ENCODE data around the gene ITM2C. TPM values are rescaled to one million over a fixed set of nuclear protein-coding genes. Genes with fewer than 3 reads are reported as not detected.

Gene ITM2C
- total RNA-seq, 5 donors from 2014 or later (not counting 1 experiment from before 2014, with no cell fraction given) = 21.9 to 41.2 (median 34.8) TPM

- ATAC-seq (replicated peaks in 1 of 4) (no peak), DNase-seq (peak in 1 of 35 experiments; percentile 9)
- WGBS (ENCODE audit: insufficient coverage) = 92% methylated on average over 16 of the region's 19 CpGs
- Mint-ChIP-seq H3K27ac (peak overlapping the region in 1 of 2 donors; percentile 2), H3K27me3 (peaks cover 8 to 28% of the 10 kb centered on the region in 2 donors), H3K9me3 (no peaks in the 10 kb centered on the region), H3K36me3 (no peaks in the 10 kb centered on the region), H3K4me3 (no peak overlapping the region), H3K4me1 (peaks cover 13 to 16% (median 16%) of the 10 kb centered on the region in 3 donors)
- Histone ChIP-seq H3K27ac (ENCODE audit: low read length) (no peak overlapping the region), H3K9me3 (no peaks in the 10 kb centered on the region), H3K4me1 (ENCODE audit: control insufficient read depth in 1 of 2, extremely low read depth in 1 of 2, insufficient read depth in 2 of 2, low read length in 2 of 2) (peaks cover 3 to 34% of the 10 kb centered on the region in 2 experiments), H3K4me3 (ENCODE audit: control insufficient read depth in 1 of 2, extremely low read depth in 1 of 2, low read length in 1 of 2) (no peak overlapping the region), H3K36me3 (ENCODE audit: control insufficient read depth in 2 of 2, extremely low read depth in 1 of 2, insufficient read depth in 1 of 2, low read length in 1 of 2) (no peaks in the 10 kb centered on the region), H3K27me3 (replicated peaks in 1 of 2; ENCODE audit: control insufficient read depth in 2 of 2, extremely low read depth in 1 of 2, insufficient read depth in 2 of 2, low read length in 1 of 2) (peaks cover 0 to 54% of the 10 kb centered on the region in 2 experiments)
- ChIA-PET CTCF (interaction anchor here in 1 of 2 donors (0.6 to 1.3 kb wide), 2 partner anchors 11 to 72 kb away, joined by 3 read pairs; no protein-coding TSS in a partner anchor), POLR2A (interaction anchor here in 1 of 2 donors (0.6 kb wide), 1 partner anchor 25 kb away, joined by 4 read pairs; no protein-coding TSS in a partner anchor)
These were observed 31.8 kb downstream of the ITM2C start for GRCh38 chr2:230896346-230897115.

GRCh38 chr2:230898016-230898712 lies 33.4 kb downstream of the ITM2C start:
- peak in 1 of 35 experiments; percentile 17 for DNase-seq
- H3K4me1 Mint-ChIP-seq = peaks cover 15 to 21% (median 20%) of the 10 kb centered on the region in 3 donors
- 85% methylated on average over 11 of the region's 13 CpGs for WGBS (ENCODE audit: insufficient coverage)
- no peak overlapping the region for H3K27ac ChIP-seq (ENCODE audit: low read length)
- peaks cover 3 to 34% of the 10 kb centered on the region in 2 experiments for H3K4me1 ChIP-seq (ENCODE audit: control insufficient read depth in 1 of 2, extremely low read depth in 1 of 2, insufficient read depth in 2 of 2, low read length in 2 of 2)
- H3K36me3 ChIP-seq (ENCODE audit: control insufficient read depth in 2 of 2, extremely low read depth in 1 of 2, insufficient read depth in 1 of 2, low read length in 1 of 2) = no peaks in the 10 kb centered on the region
- H3K9me3 Mint-ChIP-seq = no peaks in the 10 kb centered on the region
- H3K36me3 Mint-ChIP-seq = no peaks in the 10 kb centered on the region
- no peak overlapping the region for H3K4me3 Mint-ChIP-seq
- no peak overlapping the region for H3K27ac Mint-ChIP-seq
- POLR2A ChIA-PET = interaction anchor here in 1 of 2 donors (0.6 kb wide), 1 partner anchor 94 kb away, joined by 7 read pairs; no protein-coding TSS in a partner anchor
- no peak for ATAC-seq (replicated peaks in 1 of 4)
- peaks cover 5 to 19% of the 10 kb centered on the region in 2 donors for H3K27me3 Mint-ChIP-seq
- H3K9me3 ChIP-seq = no peaks in the 10 kb centered on the region
- CTCF ChIA-PET = interaction anchor here (0.6 to 1.0 kb wide), 2 partner anchors 83 to 91 kb away, joined by 4 to 5 read pairs; no protein-coding TSS in a partner anchor
- H3K27me3 ChIP-seq (replicated peaks in 1 of 2; ENCODE audit: control insufficient read depth in 2 of 2, extremely low read depth in 1 of 2, insufficient read depth in 2 of 2, low read length in 1 of 2) = peaks cover 0 to 49% of the 10 kb centered on the region in 2 experiments
- no peak overlapping the region for H3K4me3 ChIP-seq (ENCODE audit: control insufficient read depth in 1 of 2, extremely low read depth in 1 of 2, low read length in 1 of 2)

GRCh38 chr2:230898713-230899091 lies 34.0 kb downstream of the ITM2C start:
- H3K27ac ChIP-seq (ENCODE audit: low read length) = no peak overlapping the region
- Mint-ChIP-seq H3K4me3 (no peak overlapping the region), H3K9me3 (no peaks in the 10 kb centered on the region), H3K27ac (no peak overlapping the region), H3K4me1 (peaks cover 14 to 21% (median 20%) of the 10 kb centered on the region in 3 donors), H3K27me3 (peaks cover 5 to 18% of the 10 kb centered on the region in 2 donors), H3K36me3 (no peaks in the 10 kb centered on the region)
- peaks cover 3 to 29% of the 10 kb centered on the region in 2 experiments for H3K4me1 ChIP-seq (ENCODE audit: control insufficient read depth in 1 of 2, extremely low read depth in 1 of 2, insufficient read depth in 2 of 2, low read length in 2 of 2)
- CTCF ChIA-PET = interaction anchor here in 1 of 2 donors (0.6 kb wide), 1 partner anchor 810 kb away, joined by 3 read pairs; no protein-coding TSS in a partner anchor
- H3K36me3 ChIP-seq (ENCODE audit: control insufficient read depth in 2 of 2, extremely low read depth in 1 of 2, insufficient read depth in 1 of 2, low read length in 1 of 2) = no peaks in the 10 kb centered on the region
- H3K9me3 ChIP-seq = no peaks in the 10 kb centered on the region
- DNase-seq (peak in 1 of 35 experiments; percentile 18), ATAC-seq (replicated peaks in 1 of 4) (no peak)
- POLR2A ChIA-PET = no interaction called here
- peaks cover 0 to 44% of the 10 kb centered on the region in 2 experiments for H3K27me3 ChIP-seq (replicated peaks in 1 of 2; ENCODE audit: control insufficient read depth in 2 of 2, extremely low read depth in 1 of 2, insufficient read depth in 2 of 2, low read length in 1 of 2)
- no peak overlapping the region for H3K4me3 ChIP-seq (ENCODE audit: control insufficient read depth in 1 of 2, extremely low read depth in 1 of 2, low read length in 1 of 2)
- WGBS (ENCODE audit: insufficient coverage) = 79% methylated on average over 4 of the region's 8 CpGs

GRCh38 chr2:230899287-230899686 lies 34.5 kb downstream of the ITM2C start:
- H3K4me3 Mint-ChIP-seq = no peak overlapping the region
- POLR2A ChIA-PET = no interaction called here
- Histone ChIP-seq H3K27ac (ENCODE audit: low read length) (no peak overlapping the region), H3K4me1 (ENCODE audit: control insufficient read depth in 1 of 2, extremely low read depth in 1 of 2, insufficient read depth in 2 of 2, low read length in 2 of 2) (peaks cover 5 to 23% of the 10 kb centered on the region in 2 experiments), H3K9me3 (no peaks in the 10 kb centered on the region), H3K27me3 (replicated peaks in 1 of 2; ENCODE audit: control insufficient read depth in 2 of 2, extremely low read depth in 1 of 2, insufficient read depth in 2 of 2, low read length in 1 of 2) (peaks cover 0 to 38% of the 10 kb centered on the region in 2 experiments), H3K4me3 (ENCODE audit: control insufficient read depth in 1 of 2, extremely low read depth in 1 of 2, low read length in 1 of 2) (no peak overlapping the region), H3K36me3 (ENCODE audit: control insufficient read depth in 2 of 2, extremely low read depth in 1 of 2, insufficient read depth in 1 of 2, low read length in 1 of 2) (no peaks in the 10 kb centered on the region)
- no peaks in the 10 kb centered on the region for H3K9me3 Mint-ChIP-seq
- peaks cover 12 to 20% (median 19%) of the 10 kb centered on the region in 3 donors for H3K4me1 Mint-ChIP-seq
- CTCF ChIA-PET = interaction anchor here in 1 of 2 donors (0.6 kb wide), 1 partner anchor 810 kb away, joined by 3 read pairs; no protein-coding TSS in a partner anchor
- ATAC-seq (replicated peaks in 1 of 4) (no peak), DNase-seq (no peak)
- H3K27ac Mint-ChIP-seq = no peak overlapping the region
- 86% methylated on average over 5 of the region's 5 CpGs for WGBS (ENCODE audit: insufficient coverage)
- peaks cover 5 to 18% of the 10 kb centered on the region in 2 donors for H3K27me3 Mint-ChIP-seq
- no peaks in the 10 kb centered on the region for H3K36me3 Mint-ChIP-seq

- H3K4me1 ChIP-seq (ENCODE audit: control insufficient read depth in 1 of 2, extremely low read depth in 1 of 2, insufficient read depth in 2 of 2, low read length in 2 of 2) = peaks cover 3 to 21% of the 10 kb centered on the region in 2 experiments
- Mint-ChIP-seq H3K27me3 (peaks cover 5 to 15% of the 10 kb centered on the region in 2 donors), H3K4me3 (no peak overlapping the region), H3K4me1 (peaks cover 12 to 20% (median 19%) of the 10 kb centered on the region in 3 donors), H3K36me3 (no peaks in the 10 kb centered on the region), H3K27ac (no peak overlapping the region), H3K9me3 (no peaks in the 10 kb centered on the region)
- H3K27ac ChIP-seq (ENCODE audit: low read length) = no peak overlapping the region
- CTCF ChIA-PET = no interaction called here
- WGBS (ENCODE audit: insufficient coverage) = 20% methylated on average over 1 of the region's 4 CpGs
- no peak overlapping the region for H3K4me3 ChIP-seq (ENCODE audit: control insufficient read depth in 1 of 2, extremely low read depth in 1 of 2, low read length in 1 of 2)
- DNase-seq = no peak
- ATAC-seq (replicated peaks in 1 of 4) = no peak
- H3K36me3 ChIP-seq (ENCODE audit: control insufficient read depth in 2 of 2, extremely low read depth in 1 of 2, insufficient read depth in 1 of 2, low read length in 1 of 2) = no peaks in the 10 kb centered on the region
- POLR2A ChIA-PET = no interaction called here
- H3K9me3 ChIP-seq = no peaks in the 10 kb centered on the region
- H3K27me3 ChIP-seq (replicated peaks in 1 of 2; ENCODE audit: control insufficient read depth in 2 of 2, extremely low read depth in 1 of 2, insufficient read depth in 2 of 2, low read length in 1 of 2) = peaks cover 0 to 34% of the 10 kb centered on the region in 2 experiments
These were observed 35.0 kb downstream of the ITM2C start for GRCh38 chr2:230899786-230900185.
